ENCODE measurements around the gene TSPAN16. TPM values are rescaled to one million over a fixed set of nuclear protein-coding genes. Genes with fewer than 3 reads are reported as not detected.
"Not testable (repeated sequence)": the region's sequence is repeated elsewhere in the genome, so short reads cannot be mapped to it uniquely, and the experiment has no call there.

The TSPAN16 gene
- polyA plus RNA-seq, 1 donor from 2014 or later = not detected

DNA sequence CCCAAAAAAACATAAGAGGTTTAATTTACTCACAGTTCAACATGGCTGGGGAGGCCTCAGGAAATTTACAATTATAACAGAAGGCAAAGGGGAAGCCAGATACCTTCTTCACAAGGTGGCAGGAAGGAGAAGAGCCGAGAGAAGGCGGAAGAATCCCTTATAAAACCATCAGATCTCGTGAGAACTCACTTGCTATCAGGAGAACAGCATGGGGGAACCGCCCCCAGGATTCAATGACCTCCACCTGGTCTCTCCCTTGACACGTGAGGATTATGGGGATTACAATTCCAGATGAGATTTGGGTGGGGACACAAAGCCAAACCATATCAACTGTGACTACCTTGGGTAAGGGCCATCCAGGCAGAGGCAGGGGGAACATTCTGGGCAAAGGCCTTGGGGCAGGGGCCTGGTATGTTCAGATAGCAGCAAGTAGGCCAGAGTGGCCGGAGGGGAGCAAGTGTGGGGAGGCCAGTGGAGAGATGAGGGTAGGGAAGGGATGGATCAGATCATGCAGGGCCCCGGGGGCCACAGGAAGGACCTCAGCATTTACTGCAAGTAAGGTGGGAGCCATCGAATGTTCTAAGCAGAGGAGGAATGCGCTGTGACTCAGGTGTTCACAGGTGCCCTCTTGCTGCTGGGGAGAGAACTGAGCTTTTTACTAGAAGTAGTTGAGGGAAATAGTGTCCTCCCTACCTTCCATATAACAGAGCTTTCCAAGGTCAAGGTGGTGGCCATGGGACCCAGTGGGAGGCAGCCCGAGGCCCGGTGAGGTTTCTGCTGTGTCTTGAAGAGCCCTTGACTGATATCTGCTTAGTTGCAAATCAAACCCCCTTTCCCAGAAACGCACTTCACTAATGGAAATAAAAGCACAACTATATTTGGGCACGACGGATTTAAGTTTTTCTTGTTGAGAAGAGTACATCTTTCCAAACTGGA lies 25.5 kb downstream of the TSPAN16 start:
- Mint-ChIP-seq H3K9me3 (no peaks in the 10 kb centered on the region), H3K4me1 (peaks cover 24 to 29% (median 26%) of the 10 kb centered on the region in 3 donors)

DNA sequence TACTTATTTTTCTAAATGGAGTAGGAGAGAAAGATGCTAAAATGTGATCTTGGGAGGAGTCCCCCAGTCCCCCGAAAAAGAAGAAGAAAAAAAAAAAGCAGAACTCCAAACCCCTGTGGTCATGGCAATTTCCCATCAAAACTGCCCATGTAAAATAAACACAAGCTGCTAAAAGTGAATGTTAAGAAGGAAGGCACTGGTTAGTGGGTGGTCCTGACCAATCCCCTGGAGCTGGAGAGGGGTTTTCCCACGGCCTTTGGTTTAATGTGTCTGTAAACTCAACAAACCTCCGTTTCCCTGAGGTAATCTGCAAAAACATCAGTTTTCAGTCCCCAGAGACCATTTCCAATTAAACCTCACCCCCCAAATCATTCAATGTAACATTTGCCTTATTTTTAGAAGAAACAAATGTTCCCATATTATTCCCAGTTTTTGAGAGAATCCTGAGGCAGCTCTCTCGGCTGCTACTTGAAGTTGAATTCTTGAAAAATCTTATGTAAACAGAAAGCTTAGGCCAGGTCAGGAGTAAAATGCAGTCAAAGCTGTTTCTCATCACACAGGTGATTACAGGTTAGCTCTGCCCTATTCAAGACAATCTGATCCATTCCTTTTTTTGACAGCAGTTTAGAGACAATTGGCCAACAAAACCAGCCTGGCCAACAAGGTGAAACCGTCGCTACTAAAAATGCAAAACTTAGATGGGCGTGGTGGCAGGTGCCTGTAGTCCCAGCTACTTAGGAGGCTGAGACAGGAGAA lies 26.5 kb downstream of the TSPAN16 start:
- peak overlapping the region in 2 of 4 donors; percentile 39 to 58 for H3K4me3 Mint-ChIP-seq
- peaks cover 12% of the 10 kb centered on the region for H3K27me3 Mint-ChIP-seq
- H3K27ac Mint-ChIP-seq = peak overlapping the region in 2 of 3 donors; percentile 15 to 53
- no peaks in the 10 kb centered on the region for H3K36me3 Mint-ChIP-seq
- no peaks in the 10 kb centered on the region for H3K9me3 Mint-ChIP-seq
- peaks cover 24 to 29% (median 26%) of the 10 kb centered on the region in 3 donors for H3K4me1 Mint-ChIP-seq

More for the DNA sequence above, 25.5 kb downstream of the TSPAN16 start:
- Mint-ChIP-seq H3K27me3 (peaks cover 14% of the 10 kb centered on the region), H3K4me3 (peak overlapping the region in 1 of 4 donors; percentile 58), H3K27ac (peak overlapping the region in 1 of 3 donors; percentile 15), H3K36me3 (no peaks in the 10 kb centered on the region)

DNA sequence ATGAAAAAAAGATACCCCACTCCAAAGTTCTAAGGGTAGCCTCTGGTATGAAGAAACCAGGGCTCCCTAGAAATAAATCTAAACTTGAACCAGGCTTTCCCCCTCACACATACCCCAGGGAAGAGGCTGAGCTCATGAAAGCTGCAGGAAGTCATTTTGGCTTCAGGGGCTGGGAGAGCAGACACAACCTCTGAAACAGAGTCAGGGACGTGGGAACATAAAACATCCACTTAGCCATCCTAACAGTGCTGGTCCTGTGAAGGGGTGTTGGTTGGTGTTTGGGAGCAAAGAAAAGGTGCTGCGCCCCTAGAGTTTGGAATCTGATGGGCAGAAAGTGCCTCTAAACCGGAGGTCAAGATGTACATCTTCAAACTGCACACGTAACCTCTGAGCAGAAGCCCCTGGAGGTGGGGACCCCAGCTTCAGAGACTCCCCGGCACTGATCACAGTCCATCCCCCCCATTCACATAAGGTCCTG lies 27.7 kb downstream of the TSPAN16 start:
- Mint-ChIP-seq H3K36me3 (no peaks in the 10 kb centered on the region), H3K9me3 (no peaks in the 10 kb centered on the region), H3K27ac (no peak overlapping the region), H3K4me3 (peak overlapping the region in 1 of 4 donors; percentile 86), H3K27me3 (peaks cover 6% of the 10 kb centered on the region), H3K4me1 (peaks cover 24 to 27% (median 26%) of the 10 kb centered on the region in 3 donors)

DNA sequence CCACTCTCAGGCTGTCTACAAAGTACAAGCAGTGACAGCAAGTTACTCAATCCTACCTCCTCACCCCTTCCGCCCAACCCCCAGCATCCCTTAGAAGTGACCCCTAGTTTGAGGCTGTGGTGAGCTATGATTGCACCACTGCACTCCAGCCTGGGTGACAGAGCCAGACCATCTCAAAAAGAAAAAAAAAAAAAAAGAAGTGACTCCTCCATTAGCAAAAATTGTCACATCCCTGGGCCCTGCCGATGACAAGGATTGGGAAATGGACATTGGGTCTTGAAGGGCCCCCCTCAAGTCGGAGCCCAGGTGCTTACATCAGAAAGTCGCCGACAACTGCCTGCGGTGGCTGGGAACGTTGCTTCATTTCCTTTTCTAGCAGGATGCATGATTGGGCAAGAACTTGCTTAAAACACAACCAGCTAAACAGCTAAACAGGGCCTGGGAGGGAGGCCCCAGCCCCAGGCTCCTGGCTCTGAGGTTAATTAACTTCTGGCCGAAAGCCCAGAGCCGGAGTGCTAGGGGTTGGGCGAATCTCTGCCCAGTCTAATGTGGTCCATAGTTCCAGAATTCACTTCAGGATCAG lies 28.2 kb downstream of the TSPAN16 start:
- no peaks in the 10 kb centered on the region for H3K9me3 Mint-ChIP-seq
- H3K4me1 Mint-ChIP-seq = peaks cover 24 to 27% (median 26%) of the 10 kb centered on the region in 3 donors
- no peaks in the 10 kb centered on the region for H3K36me3 Mint-ChIP-seq
- H3K27me3 Mint-ChIP-seq = peaks cover 6% of the 10 kb centered on the region
- peak overlapping the region in 2 of 4 donors; percentile 34 to 86 for H3K4me3 Mint-ChIP-seq
- H3K27ac Mint-ChIP-seq = peak overlapping the region in 1 of 3 donors; percentile 62

DNA sequence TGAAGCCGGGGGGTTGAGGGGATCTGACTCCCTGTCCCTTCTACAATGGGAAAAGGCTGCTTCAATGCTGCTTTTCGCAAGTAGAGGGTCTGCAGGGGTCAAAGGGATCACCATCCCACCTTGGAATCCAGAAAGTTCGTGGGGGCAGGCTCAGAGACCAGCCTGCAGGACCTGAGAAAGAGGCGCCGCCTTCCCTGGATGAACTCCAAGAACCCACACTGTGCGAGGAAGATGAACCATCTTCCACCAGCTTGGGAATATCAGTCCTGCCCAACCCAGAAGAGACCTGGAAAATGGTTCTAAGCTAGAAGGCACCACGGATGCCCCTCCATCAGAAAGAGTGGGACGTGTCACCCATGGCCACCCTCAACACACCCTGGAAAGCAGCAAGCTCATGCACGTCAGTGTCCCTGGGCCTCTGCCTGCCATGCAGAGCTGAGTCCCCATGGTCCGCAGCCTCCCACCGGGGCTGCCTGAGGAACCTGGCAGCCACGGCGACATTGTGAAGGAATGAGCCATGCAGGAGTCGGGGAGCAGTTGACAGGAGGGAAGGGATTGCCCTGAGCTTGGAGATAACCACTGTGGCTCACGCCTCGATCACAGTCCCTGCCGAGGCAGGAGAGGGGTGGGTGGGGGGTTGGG lies 28.9 kb downstream of the TSPAN16 start:
- H3K4me3 Mint-ChIP-seq = no peak overlapping the region
- peaks cover 24 to 28% (median 27%) of the 10 kb centered on the region in 3 donors for H3K4me1 Mint-ChIP-seq
- H3K9me3 Mint-ChIP-seq = no peaks in the 10 kb centered on the region
- peaks cover 6% of the 10 kb centered on the region for H3K27me3 Mint-ChIP-seq
- H3K36me3 Mint-ChIP-seq = peaks cover 2% of the 10 kb centered on the region
- H3K27ac Mint-ChIP-seq = peak overlapping the region in 1 of 3 donors; percentile 62

DNA sequence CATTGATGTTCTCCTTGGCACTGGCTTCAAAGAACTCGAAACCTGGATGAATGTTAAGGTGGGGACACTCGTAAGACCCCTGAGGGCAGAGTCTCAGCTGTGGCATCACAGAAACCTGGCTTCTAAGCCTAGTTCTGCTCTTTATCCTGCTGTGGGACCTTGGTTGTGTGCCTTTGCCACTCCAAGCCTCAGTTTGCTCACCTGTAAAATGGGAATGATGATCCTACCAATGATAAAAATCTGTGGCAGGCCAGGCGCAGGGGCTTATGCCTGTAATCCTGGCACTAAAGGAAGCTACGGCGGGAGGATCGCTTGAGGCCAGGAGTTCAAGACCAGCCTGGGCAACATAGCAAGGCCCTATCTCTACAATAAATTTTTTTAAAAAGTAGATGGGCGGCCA lies 29.6 kb downstream of the TSPAN16 start:
- Mint-ChIP-seq H3K27me3 (peaks cover 6% of the 10 kb centered on the region), H3K4me1 (peaks cover 22 to 31% (median 27%) of the 10 kb centered on the region in 3 donors), H3K9me3 (no peaks in the 10 kb centered on the region), H3K27ac (no peak overlapping the region), H3K36me3 (peaks cover 4% of the 10 kb centered on the region), H3K4me3 (no peak overlapping the region)

DNA sequence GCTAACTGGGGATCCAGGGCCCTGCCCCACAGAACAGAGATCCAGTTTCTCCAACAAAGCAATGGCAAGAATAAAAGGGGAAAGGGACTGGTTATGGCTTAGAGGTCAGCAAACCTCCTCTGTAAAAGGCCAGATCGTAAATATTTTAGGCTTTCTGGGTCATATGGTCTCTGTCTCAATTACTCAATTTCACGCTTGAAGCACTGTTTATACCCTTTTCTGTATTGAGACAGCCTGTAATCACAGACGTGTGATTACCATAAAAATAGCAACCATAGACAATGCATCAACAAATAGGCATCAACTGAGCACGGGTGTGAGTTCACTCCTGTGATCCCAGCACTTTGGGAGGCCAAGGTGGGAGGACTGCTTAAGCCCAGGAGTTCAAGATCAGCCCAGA lies 34.2 kb downstream of the TSPAN16 start:
- no peaks in the 10 kb centered on the region for H3K27me3 Mint-ChIP-seq
- H3K27ac Mint-ChIP-seq = no peak overlapping the region
- peaks cover 8% of the 10 kb centered on the region for H3K36me3 Mint-ChIP-seq
- no peak overlapping the region for H3K4me3 Mint-ChIP-seq
- H3K9me3 Mint-ChIP-seq = no peaks in the 10 kb centered on the region
- peaks cover 0 to 7% (median 0%) of the 10 kb centered on the region in 3 donors for H3K4me1 Mint-ChIP-seq

DNA sequence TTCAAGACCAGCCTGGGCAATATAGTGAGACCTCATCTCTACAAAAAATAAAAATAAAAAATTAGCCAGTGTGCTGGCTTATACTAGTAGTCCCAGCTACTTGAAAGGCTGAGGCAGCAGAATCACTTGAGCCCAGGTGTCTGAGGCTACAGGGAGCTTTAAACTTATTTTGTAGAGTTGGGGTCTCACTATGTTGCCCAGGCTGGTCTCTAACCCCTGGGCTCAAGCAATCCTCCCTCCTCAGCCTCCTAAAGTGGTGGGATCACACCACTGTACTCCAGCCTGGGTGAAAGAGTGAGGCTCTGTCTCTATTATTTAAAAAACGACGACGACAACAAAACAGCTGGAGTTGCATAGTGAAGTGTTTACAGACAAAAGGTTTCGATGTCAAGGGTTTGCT lies 35.5 kb downstream of the TSPAN16 start:
- H3K4me3 Mint-ChIP-seq = no peak overlapping the region
- peaks cover 12% of the 10 kb centered on the region for H3K36me3 Mint-ChIP-seq
- H3K4me1 Mint-ChIP-seq = peaks cover 0 to 7% (median 0%) of the 10 kb centered on the region in 3 donors
- H3K9me3 Mint-ChIP-seq = no peaks in the 10 kb centered on the region
- no peaks in the 10 kb centered on the region for H3K27me3 Mint-ChIP-seq
- H3K27ac Mint-ChIP-seq = no peak overlapping the region

DNA sequence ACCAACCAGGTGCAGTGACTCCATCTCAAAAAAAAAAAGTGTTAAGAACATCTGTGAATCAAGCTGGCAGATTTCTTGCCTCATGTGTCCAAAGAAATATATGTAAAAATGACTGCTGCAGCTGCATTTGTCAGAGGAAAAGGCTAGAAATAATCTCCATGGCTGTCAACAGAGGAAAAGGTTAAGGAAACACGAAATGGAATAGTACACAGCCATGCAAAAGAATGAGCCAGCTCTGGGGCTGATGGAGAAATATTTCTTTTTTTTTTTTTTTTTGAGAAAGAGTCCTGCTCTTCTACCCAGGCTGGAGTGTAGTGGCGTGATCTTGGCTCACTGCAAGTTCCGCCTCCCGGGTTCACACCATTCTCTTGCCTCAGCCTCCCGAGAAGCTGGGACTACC lies 36.9 kb downstream of the TSPAN16 start:
- Mint-ChIP-seq H3K4me1 (peaks cover 0 to 9% (median 0%) of the 10 kb centered on the region in 3 donors), H3K27me3 (no peaks in the 10 kb centered on the region), H3K36me3 (peaks cover 12% of the 10 kb centered on the region), H3K4me3 (no peak overlapping the region), H3K9me3 (no peaks in the 10 kb centered on the region), H3K27ac (no peak overlapping the region)

DNA sequence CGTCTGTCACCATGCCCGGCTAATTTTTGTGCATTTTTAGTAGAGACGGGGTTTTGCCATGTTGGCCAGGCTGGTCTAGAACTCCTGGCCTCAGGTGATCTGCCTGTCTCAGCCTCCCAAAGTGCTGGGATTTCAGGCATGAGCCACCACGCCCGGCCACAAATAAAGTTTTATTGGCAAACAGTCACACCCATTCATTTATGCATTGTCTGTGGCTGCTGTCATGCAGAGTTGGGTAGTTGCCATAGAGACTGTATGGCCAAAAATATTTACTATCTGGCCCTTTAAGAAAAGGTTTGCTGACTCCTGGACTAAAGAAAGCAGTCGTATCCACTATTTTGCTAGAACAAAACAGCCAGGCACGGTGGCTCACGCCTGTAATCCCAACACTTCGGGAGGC lies 37.9 kb downstream of the TSPAN16 start:
- H3K4me1 Mint-ChIP-seq = peaks cover 3 to 12% (median 5%) of the 10 kb centered on the region in 3 donors
- H3K4me3 Mint-ChIP-seq = peak overlapping the region in 1 of 4 donors; percentile 61
- H3K27me3 Mint-ChIP-seq, H3K9me3 Mint-ChIP-seq: not testable (repeated sequence)
- peak overlapping the region in 1 of 3 donors; percentile 45 for H3K27ac Mint-ChIP-seq
- peaks cover 13% of the 10 kb centered on the region for H3K36me3 Mint-ChIP-seq

DNA sequence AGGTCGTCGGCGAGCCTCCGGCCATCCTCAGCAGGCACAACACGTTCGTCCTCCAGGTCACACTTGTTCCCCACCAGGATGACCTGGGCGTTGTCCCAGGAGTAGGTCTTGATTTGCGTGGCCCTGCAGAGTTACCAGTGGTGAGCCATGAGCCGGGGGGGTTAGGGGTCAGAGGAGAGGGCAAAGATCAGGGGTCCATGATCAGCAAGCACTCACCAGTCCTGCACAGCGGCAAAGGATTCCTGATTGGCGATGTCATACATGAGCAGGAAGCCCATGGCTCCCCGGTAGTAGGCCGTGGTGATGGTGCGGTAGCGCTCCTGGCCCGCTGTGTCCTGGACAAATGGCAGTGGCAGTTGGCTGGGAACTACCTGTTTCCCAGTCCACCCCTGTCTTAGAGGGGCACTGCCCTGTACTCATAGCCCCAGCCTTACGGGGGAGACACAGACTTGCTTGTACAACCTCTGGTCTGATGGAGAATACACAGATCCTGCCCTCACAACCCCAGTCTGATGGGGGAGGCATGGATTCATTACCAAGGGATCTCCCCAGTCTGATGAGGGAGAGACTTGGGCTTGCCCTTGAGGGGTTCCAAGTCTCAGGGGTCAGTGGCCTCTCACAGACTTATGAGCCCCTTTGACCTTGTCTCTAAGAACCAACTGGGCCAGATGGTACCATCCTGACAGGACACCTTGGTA lies 39.6 kb downstream of the TSPAN16 start:
- Mint-ChIP-seq H3K36me3 (peaks cover 9% of the 10 kb centered on the region), H3K4me1 (peaks cover 8 to 11% (median 9%) of the 10 kb centered on the region in 3 donors), H3K27me3 (no peaks in the 10 kb centered on the region), H3K4me3 (peak overlapping the region in 1 of 4 donors; percentile 32), H3K27ac (no peak overlapping the region), H3K9me3 (no peaks in the 10 kb centered on the region)

DNA sequence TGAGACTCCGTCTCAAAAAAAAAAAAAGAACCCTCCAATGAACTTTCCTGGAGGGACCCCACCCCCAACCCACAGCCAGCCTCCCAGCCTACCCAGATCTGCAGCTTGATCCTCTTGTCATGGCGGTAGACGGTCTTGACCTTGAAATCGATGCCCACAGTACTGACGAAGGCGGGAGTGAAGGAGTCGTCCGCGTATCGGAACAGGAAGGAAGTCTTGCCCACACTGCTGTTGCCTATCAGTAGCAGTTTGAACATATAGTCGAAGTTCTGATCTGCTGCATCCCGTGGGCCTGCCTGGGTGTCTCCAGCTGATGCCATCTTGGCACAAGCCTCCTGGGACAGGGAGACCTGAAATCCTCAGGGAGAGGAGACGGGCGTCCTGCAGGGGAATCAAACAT lies 41.1 kb downstream of the TSPAN16 start:
- Mint-ChIP-seq H3K36me3 (peaks cover 9% of the 10 kb centered on the region), H3K4me3 (peak overlapping the region in 2 of 4 donors; percentile 63 to 79), H3K4me1 (peaks cover 8 to 12% (median 9%) of the 10 kb centered on the region in 3 donors), H3K27ac (peak overlapping the region in 1 of 3 donors; percentile 53), H3K27me3 (no peaks in the 10 kb centered on the region), H3K9me3 (no peaks in the 10 kb centered on the region)

DNA sequence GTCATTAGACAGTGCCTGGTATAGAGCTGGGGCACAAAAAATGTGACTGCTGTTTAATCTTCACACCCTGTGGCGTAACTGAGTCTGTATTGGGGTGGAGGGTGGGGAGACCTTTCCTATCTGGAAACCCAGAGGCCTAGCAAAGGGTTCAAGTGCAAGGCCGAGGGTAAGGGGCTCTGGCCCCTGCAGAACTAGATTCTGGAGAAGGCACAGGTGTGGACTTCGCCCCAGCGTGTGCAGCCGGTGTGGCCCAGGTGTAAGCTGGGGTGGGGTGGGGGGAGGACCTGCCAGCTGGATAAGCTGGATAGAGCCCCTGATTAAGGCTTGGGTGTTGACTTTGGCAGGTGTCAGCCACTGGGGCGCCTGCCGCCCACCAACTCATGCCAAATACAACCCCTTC lies 42.2 kb downstream of the TSPAN16 start:
- H3K4me1 Mint-ChIP-seq = peaks cover 8 to 12% (median 9%) of the 10 kb centered on the region in 3 donors
- no peaks in the 10 kb centered on the region for H3K27me3 Mint-ChIP-seq
- H3K36me3 Mint-ChIP-seq = peaks cover 7% of the 10 kb centered on the region
- H3K9me3 Mint-ChIP-seq = no peaks in the 10 kb centered on the region
- peak overlapping the region in 2 of 3 donors; percentile 57 to 70 for H3K27ac Mint-ChIP-seq
- H3K4me3 Mint-ChIP-seq = peak overlapping the region in 3 of 4 donors; percentile 38 to 85 (median 79)
